Stimulated activated effector memory CD8-positive, alpha-beta T cell treated with anti-CD3 and anti-CD28 coated beads, Interleukin-12 subunit alpha, Interleukin-12 subunit beta, amount 100 ng/mL, for 72 hours (primary cell): ENCODE data around the gene DNER.
"Not testable (repeated sequence)": the region's sequence is repeated elsewhere in the genome, so short reads cannot be mapped to it uniquely, and the experiment has no call there.

ENCODE experiments used
- ATAC-seq: fragments of 150-1000 bp; cut with Tn5 transposase; 2 replicates; pipeline ENCODE4 v1.10.0; 2021
- DNase-seq, 2 donors: peaks; one replicate each; pipeline ENCODE4 v3.0.0; 2021 to 2022; ENCODE audit warnings: low spot score in 2 of 2
- H3K27ac Mint-ChIP-seq: one replicate; pipeline ENCODE4 v1.8.0; 2022; ENCODE audit warnings: mild to moderate bottlenecking, mixed read lengths
- H3K36me3 Mint-ChIP-seq: one replicate; pipeline ENCODE4 v1.8.0; 2022; ENCODE audit warnings: mild to moderate bottlenecking, mixed read lengths
- H3K4me1 Mint-ChIP-seq: one replicate; pipeline ENCODE4 v1.8.0; 2022; ENCODE audit warnings: mixed read lengths
- H3K4me3 Mint-ChIP-seq: one replicate; pipeline ENCODE4 v1.8.0; 2022; ENCODE audit warnings: mild to moderate bottlenecking, mixed read lengths
- H3K9me3 Mint-ChIP-seq: one replicate; pipeline ENCODE4 v1.8.0; 2022; ENCODE audit warnings: mixed read lengths

DNER gene

GRCh38 chr2:229726643-229727042, 12.3 kb upstream of the DNER start:
- Mint-ChIP-seq H3K4me3 (no peak overlapping the region), H3K36me3 (no peaks in the 10 kb centered on the region), H3K4me1 (no peaks in the 10 kb centered on the region), H3K27ac (no peak overlapping the region), H3K9me3 (no peaks in the 10 kb centered on the region)
- ATAC-seq (no peak), DNase-seq (no peak)

GRCh38 chr2:229725716-229726574, 11.6 kb upstream of the DNER start:
- ATAC-seq, result no peak
- no peaks in the 10 kb centered on the region for H3K4me1 Mint-ChIP-seq
- no peak overlapping the region for H3K27ac Mint-ChIP-seq
- no peak overlapping the region for H3K4me3 Mint-ChIP-seq
- no peak for DNase-seq
- no peaks in the 10 kb centered on the region for H3K9me3 Mint-ChIP-seq
- H3K36me3 Mint-ChIP-seq, result no peaks in the 10 kb centered on the region

GRCh38 chr2:229723192-229723591, 8.8 kb upstream of the DNER start:
- not testable (repeated sequence) for H3K4me1 Mint-ChIP-seq, H3K27ac Mint-ChIP-seq, DNase-seq, H3K9me3 Mint-ChIP-seq, ATAC-seq, H3K36me3 Mint-ChIP-seq, H3K4me3 Mint-ChIP-seq

DNA sequence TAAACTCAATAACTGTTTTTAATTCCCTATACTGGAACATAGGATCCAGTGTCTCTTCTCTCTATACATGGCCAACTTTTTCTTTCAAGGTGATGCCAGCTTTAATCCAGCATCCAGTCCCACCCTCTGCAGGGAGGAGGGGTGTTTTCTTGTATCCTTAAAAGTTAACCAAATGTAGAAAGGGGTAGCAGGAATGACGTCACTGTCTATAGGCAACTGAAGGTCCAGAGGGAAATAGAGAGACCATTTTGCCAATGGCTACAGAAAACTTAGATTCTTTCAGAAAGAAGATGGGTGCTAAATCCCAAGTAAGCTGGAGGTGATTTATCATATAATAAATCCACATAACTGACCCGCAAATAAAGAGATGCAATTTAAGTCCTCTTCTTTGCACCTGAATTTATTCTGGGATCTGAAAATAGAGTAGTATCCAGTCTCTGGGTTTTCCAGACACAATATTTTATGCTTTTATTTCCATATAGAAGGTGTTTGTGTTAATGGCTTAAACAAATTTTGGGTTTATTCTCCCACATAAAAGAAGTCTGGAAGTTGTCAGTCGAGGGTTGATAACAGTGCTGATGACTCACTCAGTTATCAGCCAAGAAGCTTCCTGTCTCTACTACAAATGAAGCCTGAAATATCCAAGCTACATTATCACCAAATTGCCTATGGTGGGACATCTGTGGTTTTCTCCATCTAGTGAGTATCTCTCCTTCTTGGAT, 5.7 kb upstream of the DNER start:
- no peak overlapping the region for H3K27ac Mint-ChIP-seq
- no peak for DNase-seq

GRCh38 chr2:229718057-229718456, 3.7 kb upstream of the DNER start:
- no peak overlapping the region for H3K27ac Mint-ChIP-seq
- H3K4me1 Mint-ChIP-seq, result peaks cover 12% of the 10 kb centered on the region
- no peak overlapping the region for H3K4me3 Mint-ChIP-seq
- DNase-seq (no peak), ATAC-seq (no peak)
- no peaks in the 10 kb centered on the region for H3K36me3 Mint-ChIP-seq
- no peaks in the 10 kb centered on the region for H3K9me3 Mint-ChIP-seq

More for the DNA sequence above, 5.7 kb upstream of the DNER start:
- peaks cover 6% of the 10 kb centered on the region for H3K4me1 Mint-ChIP-seq
- H3K4me3 Mint-ChIP-seq, result no peak overlapping the region
- H3K9me3 Mint-ChIP-seq, result no peaks in the 10 kb centered on the region
- H3K36me3 Mint-ChIP-seq, result no peaks in the 10 kb centered on the region
- ATAC-seq, result no peak

DNA sequence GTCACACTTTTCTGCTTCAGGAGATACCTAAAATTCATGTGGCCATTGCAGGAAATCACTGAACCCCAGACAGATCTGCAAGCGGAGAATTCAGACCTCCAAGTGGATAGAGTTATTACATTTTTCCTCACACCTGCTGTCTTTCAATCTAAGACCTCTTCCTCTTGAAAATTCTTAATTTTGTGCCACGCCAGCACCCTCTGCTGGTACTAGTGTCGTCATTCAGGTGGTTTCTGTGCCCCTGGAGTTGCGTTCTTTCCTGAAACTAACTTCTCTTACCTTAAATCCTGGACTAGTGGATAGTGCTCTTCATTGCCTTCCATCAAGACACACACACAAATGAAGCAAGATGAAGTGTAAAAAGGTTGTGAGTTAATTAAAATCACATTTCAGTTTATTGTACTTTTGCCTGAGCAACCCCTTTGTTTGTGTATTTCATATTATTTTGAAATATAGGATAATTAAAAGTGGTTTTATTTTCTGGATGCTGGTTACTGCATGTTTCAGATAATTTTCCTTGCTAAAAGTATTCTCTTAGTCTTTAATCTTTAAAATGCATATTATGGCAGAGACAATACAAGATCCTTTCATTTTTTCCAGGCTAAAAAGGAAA, 1.6 kb upstream of the DNER start:
- H3K4me1 Mint-ChIP-seq, result peaks cover 12% of the 10 kb centered on the region
- peak overlapping the region; percentile 43 for H3K4me3 Mint-ChIP-seq
- no peaks in the 10 kb centered on the region for H3K9me3 Mint-ChIP-seq
- H3K36me3 Mint-ChIP-seq, result no peaks in the 10 kb centered on the region
- peak in 1 of 2 donors; percentile 53 for DNase-seq
- no peak for ATAC-seq
- no peak overlapping the region for H3K27ac Mint-ChIP-seq

GRCh38 chr2:229714736-229715541, 584 bp upstream of the DNER start:
- Mint-ChIP-seq H3K36me3 (no peaks in the 10 kb centered on the region), H3K27ac (no peak overlapping the region), H3K9me3 (no peaks in the 10 kb centered on the region), H3K4me3 (peak overlapping the region; percentile 43), H3K4me1 (peaks cover 12% of the 10 kb centered on the region)
- ATAC-seq (peak; percentile 64), DNase-seq (peak; percentile 8 to 55)

GRCh38 chr2:229713371-229714079, 830 bp downstream of the DNER start:
- DNase-seq, result peak in 1 of 2 donors; percentile 50
- Mint-ChIP-seq H3K9me3 (no peaks in the 10 kb centered on the region), H3K4me1 (peaks cover 12% of the 10 kb centered on the region), H3K4me3 (peak overlapping the region; percentile 37), H3K27ac (no peak overlapping the region), H3K36me3 (no peaks in the 10 kb centered on the region)
- ATAC-seq, result peak; percentile 52

GRCh38 chr2:229712136-229712535, 2.2 kb downstream of the DNER start:
- no peaks in the 10 kb centered on the region for H3K36me3 Mint-ChIP-seq
- ATAC-seq (no peak), DNase-seq (no peak)
- no peak overlapping the region for H3K27ac Mint-ChIP-seq
- H3K4me1 Mint-ChIP-seq, result peaks cover 12% of the 10 kb centered on the region
- no peaks in the 10 kb centered on the region for H3K9me3 Mint-ChIP-seq
- no peak overlapping the region for H3K4me3 Mint-ChIP-seq

DNA sequence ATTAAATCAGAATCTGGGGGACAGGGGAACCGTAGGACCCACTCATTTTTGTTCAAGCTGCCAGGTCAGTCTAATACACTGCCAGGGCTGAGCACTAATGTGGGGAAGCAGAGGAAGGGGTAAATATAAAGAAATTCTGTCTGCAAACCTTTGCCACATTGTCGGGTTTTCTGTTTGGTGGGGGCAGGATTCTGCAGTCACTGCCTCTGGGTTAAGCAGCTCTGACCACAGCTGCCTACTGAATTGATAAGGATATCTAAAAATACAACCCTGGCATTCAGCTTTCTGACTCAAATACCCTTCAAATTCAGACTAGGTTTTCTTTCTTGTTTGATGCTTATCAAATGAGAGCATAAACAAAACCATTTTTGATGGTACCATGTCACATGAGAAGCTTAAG, 6.0 kb downstream of the DNER start:
- Mint-ChIP-seq H3K4me1 (peaks cover 3% of the 10 kb centered on the region), H3K36me3 (no peaks in the 10 kb centered on the region), H3K9me3 (no peaks in the 10 kb centered on the region), H3K27ac (no peak overlapping the region), H3K4me3 (no peak overlapping the region)
- ATAC-seq (no peak), DNase-seq (no peak)

DNA sequence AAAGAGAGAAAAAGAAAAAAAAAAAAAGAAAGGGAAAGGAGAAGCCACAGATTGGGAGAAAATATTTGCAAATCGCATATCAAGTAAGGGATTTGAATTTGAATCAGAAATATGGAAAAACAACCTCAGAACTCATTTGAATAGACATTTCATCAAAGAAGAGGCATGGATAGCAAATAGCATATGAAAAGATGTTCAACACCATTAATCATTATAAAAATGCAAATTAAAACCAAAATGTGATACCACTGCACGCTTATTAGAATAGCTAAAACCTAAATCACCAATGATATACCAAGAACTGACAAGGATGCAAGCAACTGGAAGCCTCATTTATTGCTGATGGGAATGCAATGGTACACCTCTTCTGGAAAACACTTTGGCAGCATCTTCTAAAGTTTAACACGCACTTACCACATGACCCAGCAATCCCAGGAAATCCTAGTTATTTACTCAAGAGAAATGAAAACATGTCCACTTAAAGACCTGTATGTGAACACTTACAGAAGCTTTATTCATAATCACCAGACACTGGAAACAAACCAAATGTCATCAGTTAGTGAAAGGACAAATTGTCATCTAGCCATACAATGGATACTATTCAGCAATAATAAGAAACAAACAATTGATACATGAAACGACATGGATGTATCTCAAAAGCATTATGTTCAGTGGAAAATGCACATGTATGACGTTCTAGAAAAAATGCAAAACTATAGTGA, 10.3 kb downstream of the DNER start:
- H3K9me3 Mint-ChIP-seq, result no peaks in the 10 kb centered on the region
- no peak overlapping the region for H3K27ac Mint-ChIP-seq
- no peak overlapping the region for H3K4me3 Mint-ChIP-seq
- H3K4me1 Mint-ChIP-seq, result no peaks in the 10 kb centered on the region
- H3K36me3 Mint-ChIP-seq, result no peaks in the 10 kb centered on the region
- DNase-seq (no peak), ATAC-seq (no peak)

DNA sequence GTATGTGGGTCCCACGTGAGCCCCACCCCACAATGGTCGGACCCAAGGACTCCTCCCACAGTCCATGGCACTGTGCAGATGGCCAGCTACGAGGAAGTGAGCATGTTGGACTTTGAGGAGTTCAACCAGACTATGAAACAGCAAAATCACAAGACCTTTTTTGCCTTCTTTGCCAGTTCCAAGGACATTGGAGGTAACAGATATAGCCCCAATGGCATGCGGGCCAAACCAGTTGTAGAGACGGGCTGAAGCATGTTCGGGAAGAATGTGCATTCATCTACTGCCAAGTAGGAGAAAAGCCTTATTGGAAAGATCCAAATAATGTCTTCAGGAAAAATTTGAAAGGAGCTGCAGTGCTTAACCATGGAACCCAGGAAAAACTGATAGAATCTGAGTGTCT, 12.6 kb downstream of the DNER start:
- Mint-ChIP-seq H3K9me3 (no peaks in the 10 kb centered on the region), H3K4me3 (no peak overlapping the region), H3K4me1 (no peaks in the 10 kb centered on the region), H3K27ac (no peak overlapping the region), H3K36me3 (no peaks in the 10 kb centered on the region)
- DNase-seq (no peak), ATAC-seq (no peak)

GRCh38 chr2:229701062-229701461, 13.3 kb downstream of the DNER start:
- no peak overlapping the region for H3K27ac Mint-ChIP-seq
- no peak for DNase-seq

GRCh38 chr2:229695961-229696360, 18.4 kb downstream of the DNER start:
- H3K27ac Mint-ChIP-seq, result no peak overlapping the region
- H3K4me3 Mint-ChIP-seq, result no peak overlapping the region
- no peaks in the 10 kb centered on the region for H3K4me1 Mint-ChIP-seq
- no peaks in the 10 kb centered on the region for H3K9me3 Mint-ChIP-seq
- DNase-seq, result no peak
- no peak for ATAC-seq
- no peaks in the 10 kb centered on the region for H3K36me3 Mint-ChIP-seq

More at GRCh38 chr2:229701062-229701461, 13.3 kb downstream of the DNER start:
- no peak for ATAC-seq
- Mint-ChIP-seq H3K4me3 (no peak overlapping the region), H3K36me3 (no peaks in the 10 kb centered on the region), H3K9me3 (no peaks in the 10 kb centered on the region), H3K4me1 (no peaks in the 10 kb centered on the region)
